PC-3 (cell line): Measurements from ENCODE around the gene SCFD1.

ENCODE experiments used
- EZH2 ChIP-seq: fragments of 300-600 bp; sonication (generic); IDR thresholded peaks from one replicate; pipeline ENCODE4 v1.6.1; 2017; ENCODE audit warnings: antibody characterized with exemption, mild to moderate bottlenecking, low read length; ENCODE audit not compliant: unreplicated experiment
- EZH2phosphoT487 ChIP-seq: fragments of 300-600 bp; sonication (generic); IDR thresholded peaks from 2 replicates; pipeline ENCODE4 v1.6.1; 2018; ENCODE audit warnings: mild to moderate bottlenecking, antibody characterized with exemption, low read length, borderline replicate concordance
- TF ChIP-seq, protein P1 (sequence below): fragments of 300-600 bp; sonication (generic); conservative IDR thresholded peaks from 2 replicates; pipeline ENCODE4 v1.5.1; 2017; ENCODE audit warnings: antibody characterized with exemption, low read depth, mild to moderate bottlenecking, low read length

DNA sequence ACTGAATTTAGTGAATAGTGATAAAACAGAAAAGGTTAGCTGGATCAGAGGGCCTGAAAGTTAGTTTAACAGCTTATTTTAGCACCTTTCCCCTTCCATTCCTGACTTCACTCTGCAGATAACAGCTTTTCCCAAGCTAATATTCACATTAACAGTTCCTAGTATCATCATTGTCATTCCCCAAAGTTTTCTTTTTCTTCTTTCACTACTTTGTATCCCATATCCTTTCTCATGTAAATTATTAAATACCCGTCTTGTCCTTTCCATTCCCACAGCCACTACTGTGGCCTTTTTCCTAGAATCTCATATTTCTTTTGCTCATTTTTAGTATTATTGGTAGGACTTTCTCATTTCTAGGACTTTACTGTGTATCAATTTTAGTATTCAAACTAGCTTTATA is 70.5 kb downstream of the SCFD1 start:
- TF ChIP-seq, protein P1, sequence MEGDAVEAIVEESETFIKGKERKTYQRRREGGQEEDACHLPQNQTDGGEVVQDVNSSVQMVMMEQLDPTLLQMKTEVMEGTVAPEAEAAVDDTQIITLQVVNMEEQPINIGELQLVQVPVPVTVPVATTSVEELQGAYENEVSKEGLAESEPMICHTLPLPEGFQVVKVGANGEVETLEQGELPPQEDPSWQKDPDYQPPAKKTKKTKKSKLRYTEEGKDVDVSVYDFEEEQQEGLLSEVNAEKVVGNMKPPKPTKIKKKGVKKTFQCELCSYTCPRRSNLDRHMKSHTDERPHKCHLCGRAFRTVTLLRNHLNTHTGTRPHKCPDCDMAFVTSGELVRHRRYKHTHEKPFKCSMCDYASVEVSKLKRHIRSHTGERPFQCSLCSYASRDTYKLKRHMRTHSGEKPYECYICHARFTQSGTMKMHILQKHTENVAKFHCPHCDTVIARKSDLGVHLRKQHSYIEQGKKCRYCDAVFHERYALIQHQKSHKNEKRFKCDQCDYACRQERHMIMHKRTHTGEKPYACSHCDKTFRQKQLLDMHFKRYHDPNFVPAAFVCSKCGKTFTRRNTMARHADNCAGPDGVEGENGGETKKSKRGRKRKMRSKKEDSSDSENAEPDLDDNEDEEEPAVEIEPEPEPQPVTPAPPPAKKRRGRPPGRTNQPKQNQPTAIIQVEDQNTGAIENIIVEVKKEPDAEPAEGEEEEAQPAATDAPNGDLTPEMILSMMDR = no peak
- no peak for TF ChIP-seq EZH2
- no peak for TF ChIP-seq EZH2phosphoT487
